HepG2 (cell line): ENCODE results near the gene USP1. TPM values are rescaled to one million over a fixed set of nuclear protein-coding genes. Genes with fewer than 3 reads are reported as not detected.

Source experiments
- ADNP ChIP-seq: sonication (generic); formaldehyde crosslinking; IDR thresholded peaks from 2 replicates; pipeline ENCODE4 v1.4.0; 2020; ENCODE audit warnings: missing genetic modification reagents
- ATF1 ChIP-seq: IDR thresholded peaks from 2 replicates; pipeline ENCODE4 v1.6.1; 2016; ENCODE audit warnings: mild to moderate bottlenecking, control low read depth
- ATF7-NPFF ChIP-seq: sonication (generic); formaldehyde crosslinking; IDR thresholded peaks from 2 replicates; pipeline ENCODE4 v1.8.1; 2023; ENCODE audit warnings: mild to moderate bottlenecking, low read depth, missing genetic modification reagents, moderate library complexity
- BCL6 ChIP-seq: IDR thresholded peaks from 2 replicates; pipeline ENCODE4 v1.6.1; 2016; ENCODE audit warnings: missing genetic modification reagents, missing compliant biosample characterization
- CBX2 ChIP-seq, 2 experiments: fragments of 200-600 bp in 1 of 2; sonication (generic); formaldehyde crosslinking in 1 of 2; IDR thresholded peaks; 2 replicates each; pipeline versions ENCODE4 v1.7.0 to v1.8.1; 2018 to 2022; ENCODE audit warnings: low read depth in 2 of 2, low read length in 1 of 2, mild to moderate bottlenecking in 1 of 2, missing genetic modification reagents in 1 of 2
- FOXA3 ChIP-seq: IDR thresholded peaks from 2 replicates; pipeline ENCODE4 v1.6.1; 2016; ENCODE audit warnings: missing genetic modification reagents, missing compliant biosample characterization
- GTF3A ChIP-seq: sonication (generic); formaldehyde crosslinking; conservative IDR thresholded peaks from 2 replicates; pipeline ENCODE4 v1.4.0; 2020; ENCODE audit warnings: mild to moderate bottlenecking, missing genetic modification reagents
- IKZF1 ChIP-seq: fragments of 450-650 bp; IDR thresholded peaks from 2 replicates; pipeline ENCODE4 v1.7.1; 2016
- JUN ChIP-seq: sonication (generic); formaldehyde crosslinking; IDR thresholded peaks from 2 replicates; pipeline ENCODE4 v1.4.0; 2020; ENCODE audit warnings: mild to moderate bottlenecking, missing genetic modification reagents
- MAFK ChIP-seq, 2 experiments: IDR thresholded peaks in 1 of 2; conservative IDR thresholded peaks in 1 of 2; 2 replicates each; pipeline ENCODE4 v1.6.1; 2011; ENCODE audit warnings: improper control_type of control experiment in 2 of 2, low read length in 2 of 2
- MBNL3 ChIP-seq: fragments of 250-450 bp; sonication (Bioruptor Pico); conservative IDR thresholded peaks from 2 replicates; pipeline ENCODE4 v1.8.0; 2022; ENCODE audit warnings: mild to moderate bottlenecking, inconsistent platforms
- MTF1 ChIP-seq: sonication (generic); formaldehyde crosslinking; IDR thresholded peaks from 2 replicates; pipeline ENCODE4 v1.5.0; 2020; ENCODE audit warnings: missing genetic modification reagents
- NFIC ChIP-seq: IDR thresholded peaks from 2 replicates; pipeline ENCODE4 v1.6.1; 2012; ENCODE audit warnings: mild to moderate bottlenecking, low read length, inconsistent platforms
- PHF5A ChIP-seq: IDR thresholded peaks from one replicate; pipeline ENCODE4 v1.6.1; 2018; ENCODE audit warnings: low read depth, missing genetic modification reagents; ENCODE audit not compliant: unreplicated experiment
- RELA ChIP-seq: sonication (generic); formaldehyde crosslinking; IDR thresholded peaks from 2 replicates; pipeline ENCODE4 v1.4.0; 2020; ENCODE audit warnings: missing genetic modification reagents
- SETDB1 ChIP-seq: sonication (generic); formaldehyde crosslinking; IDR thresholded peaks from 2 replicates; pipeline ENCODE4 v1.5.1; 2020; ENCODE audit warnings: missing genetic modification reagents, mild to moderate bottlenecking, borderline replicate concordance
- SMC3 ChIP-seq: IDR thresholded peaks from 2 replicates; pipeline ENCODE4 v1.6.1; 2011; ENCODE audit warnings: low read length, improper control_type of control experiment
- TRIM24 ChIP-seq: sonication (generic); formaldehyde crosslinking; IDR thresholded peaks from 2 replicates; pipeline ENCODE4 v1.8.0; 2022; ENCODE audit warnings: mild to moderate bottlenecking, missing genetic modification reagents
- YEATS4 ChIP-seq: sonication (generic); formaldehyde crosslinking; IDR thresholded peaks from 2 replicates; pipeline ENCODE4 v1.4.0; 2020; ENCODE audit warnings: missing genetic modification reagents, borderline replicate concordance
- ZFY ChIP-seq: sonication (generic); formaldehyde crosslinking; IDR thresholded peaks from 2 replicates; pipeline ENCODE4 v1.4.0; 2020; ENCODE audit warnings: missing genetic modification reagents
- ZKSCAN8 ChIP-seq: IDR thresholded peaks from 2 replicates; pipeline ENCODE4 v1.6.1; 2016; ENCODE audit warnings: borderline replicate concordance, missing genetic modification reagents, missing compliant biosample characterization
- ZNF180 ChIP-seq: sonication (generic); formaldehyde crosslinking; IDR thresholded peaks from 2 replicates; pipeline ENCODE4 v1.4.0; 2020; ENCODE audit warnings: low read depth, missing genetic modification reagents, borderline replicate concordance
- ZNF24 ChIP-seq: fragments of 450-650 bp; IDR thresholded peaks from 2 replicates; pipeline ENCODE4 v1.6.1; 2017; ENCODE audit warnings: antibody characterized with exemption, mild to moderate bottlenecking
- ZNF280B ChIP-seq: sonication (generic); formaldehyde crosslinking; IDR thresholded peaks from 2 replicates; pipeline ENCODE4 v1.5.0; 2020; ENCODE audit warnings: missing genetic modification reagents, mild to moderate bottlenecking, borderline replicate concordance
- ZNF432 ChIP-seq: sonication (generic); formaldehyde crosslinking; IDR thresholded peaks from 2 replicates; pipeline ENCODE4 v1.5.0; 2020; ENCODE audit warnings: missing genetic modification reagents, mild to moderate bottlenecking, borderline replicate concordance
- ZNF547 ChIP-seq: sonication (generic); formaldehyde crosslinking; IDR thresholded peaks from 2 replicates; pipeline ENCODE4 v1.5.1; 2020; ENCODE audit warnings: mild to moderate bottlenecking, missing genetic modification reagents
- ZNF761 ChIP-seq: sonication (generic); formaldehyde crosslinking; conservative IDR thresholded peaks from 2 replicates; pipeline ENCODE4 v1.4.0; 2020; ENCODE audit warnings: mild to moderate bottlenecking, missing genetic modification reagents
- ZNF782 ChIP-seq: sonication (generic); formaldehyde crosslinking; IDR thresholded peaks from 2 replicates; pipeline ENCODE4 v1.4.0; 2020; ENCODE audit warnings: missing genetic modification reagents, mild to moderate bottlenecking, borderline replicate concordance
- ZSCAN20 ChIP-seq: sonication (generic); formaldehyde crosslinking; IDR thresholded peaks from 2 replicates; pipeline ENCODE4 v1.4.0; 2020; ENCODE audit warnings: missing genetic modification reagents, mild to moderate bottlenecking, borderline replicate concordance
- polyA plus RNA-seq, 8 experiments: library from polyadenylated mRNA; depleted of rRNA in 3 of 8; stranded (reverse) in 7 of 8; unstranded in 1 of 8; fragments of >200 nt; fragmentation: Illumina TruSeq in 4 of 8; extraction: Trizol in 4 of 8; gene quantifications; 2 replicates each; pipeline versions ENCODE4 v1.2.1 to v1.2.3, GENCODE V29; 2011 to 2016; ENCODE audit warnings: low read depth in 4 of 8, missing spikeins in 1 of 8, mixed read lengths in 1 of 8; ENCODE audit not compliant: insufficient read depth in 1 of 8
- total RNA-seq, 5 experiments: library from RNA; depleted of rRNA; stranded (reverse); fragments of >200 nt; fragmentation: Illumina TruSeq; extraction: Trizol; gene quantifications; 2 replicates each; pipeline ENCODE4 v1.2.3, GENCODE V29; 2016; ENCODE audit warnings: low read depth in 1 of 5
- TF ChIP-seq, protein P1 (sequence below): sonication (generic); formaldehyde crosslinking; IDR thresholded peaks from 2 replicates; pipeline ENCODE4 v1.9.0; 2021; ENCODE audit warnings: missing genetic modification reagents, mild to moderate bottlenecking, borderline replicate concordance

The USP1 gene
- total and polyA plus RNA-seq, 2 of the 13 experiments (the other 11 are each of a cell fraction or from before 2014, with no cell fraction given): 9.0 to 64.6 TPM

- no peak for TF ChIP-seq IKZF1
- TF ChIP-seq YEATS4 (CRISPR knock-in tag): peak; percentile 98
- TF ChIP-seq RELA (CRISPR knock-in tag): no peak
- no peak for TF ChIP-seq CBX2 (IDR thresholded peaks at IDR 0.05; ENCODE audit: low read depth, low read length)
- no peak for TF ChIP-seq CBX2 (CRISPR knock-in tag; IDR thresholded peaks at IDR 0.05; ENCODE audit: low read depth)
- TF ChIP-seq TRIM24 (CRISPR knock-in tag): peak; percentile 18; the same call in 1 of the 2 replicates
- TF ChIP-seq GTF3A (CRISPR knock-in tag): no peak
- TF ChIP-seq ZSCAN20 (CRISPR knock-in tag): no peak
- no peak for TF ChIP-seq ZKSCAN8 (CRISPR knock-in tag)
- TF ChIP-seq MAFK (conservative IDR thresholded peaks at IDR 0.05 in 1 of 2, IDR thresholded peaks at IDR 0.05 in 1 of 2; ENCODE audit: low read length in 2 of 2): peak; percentile 22 to 55; a peak in 2 of 4 replicates
- TF ChIP-seq NFIC: peak; percentile 61; the same call in 1 of the 2 replicates
- no peak for TF ChIP-seq ZNF24
- no peak for TF ChIP-seq SETDB1 (CRISPR knock-in tag)
- TF ChIP-seq MTF1 (CRISPR knock-in tag): peak; percentile 51; the same call in 1 of the 2 replicates
- no peak for TF ChIP-seq ZNF432
- 0 out of 2 replicates have a peak, but pooled peaks have one; percentile 26 for TF ChIP-seq JUN (CRISPR knock-in tag)
- no peak for TF ChIP-seq MBNL3 (CRISPR knock-in tag)
- TF ChIP-seq ZNF547 (CRISPR knock-in tag): no peak
- peak; percentile 81 for TF ChIP-seq ZFY
- TF ChIP-seq BCL6: peak; percentile 64
- peak; percentile 72 for TF ChIP-seq FOXA3
- no peak; the same call in 1 of the 2 replicates for TF ChIP-seq ATF7-NPFF
- TF ChIP-seq, protein P1, sequence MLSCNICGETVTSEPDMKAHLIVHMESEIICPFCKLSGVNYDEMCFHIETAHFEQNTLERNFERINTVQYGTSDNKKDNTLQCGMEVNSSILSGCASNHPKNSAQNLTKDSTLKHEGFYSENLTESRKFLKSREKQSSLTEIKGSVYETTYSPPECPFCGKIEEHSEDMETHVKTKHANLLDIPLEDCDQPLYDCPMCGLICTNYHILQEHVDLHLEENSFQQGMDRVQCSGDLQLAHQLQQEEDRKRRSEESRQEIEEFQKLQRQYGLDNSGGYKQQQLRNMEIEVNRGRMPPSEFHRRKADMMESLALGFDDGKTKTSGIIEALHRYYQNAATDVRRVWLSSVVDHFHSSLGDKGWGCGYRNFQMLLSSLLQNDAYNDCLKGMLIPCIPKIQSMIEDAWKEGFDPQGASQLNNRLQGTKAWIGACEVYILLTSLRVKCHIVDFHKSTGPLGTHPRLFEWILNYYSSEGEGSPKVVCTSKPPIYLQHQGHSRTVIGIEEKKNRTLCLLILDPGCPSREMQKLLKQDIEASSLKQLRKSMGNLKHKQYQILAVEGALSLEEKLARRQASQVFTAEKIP: no peak
- peak; percentile 46; the same call in 1 of the 2 replicates for TF ChIP-seq ZNF782 (CRISPR knock-in tag)
- no peak for TF ChIP-seq PHF5A (CRISPR knock-in tag)
- peak; percentile 72; the same call in 1 of the 2 replicates for TF ChIP-seq ATF1
- TF ChIP-seq ZNF280B (CRISPR knock-in tag): no peak
- TF ChIP-seq ZNF761: 0 out of 2 replicates have a peak, but pooled peaks have one; percentile 44
- no peak for TF ChIP-seq ADNP
- TF ChIP-seq ZNF180 (CRISPR knock-in tag): no peak
- peak; percentile 40; the same call in 1 of the 2 replicates for TF ChIP-seq SMC3
Measured at GRCh38 chr1:62423580-62424242, 13.1 kb upstream of the USP1 start (continued).
